CD4-positive, alpha-beta T cell (primary cell): ENCODE results near the gene REEP6. TPM values are rescaled to one million over a fixed set of nuclear protein-coding genes. Genes with fewer than 3 reads are reported as not detected.

Experiments
- ATAC-seq: fragments of 200-7000 bp; cut with Tn5 transposase; one replicate; pipeline ENCODE4 v1.10.0; 2022; ENCODE audit warnings: mild to moderate bottlenecking; ENCODE audit not compliant: poor library complexity
- CTCF ChIA-PET: fragments of 350-600 bp; sonication (Branson Sonifier 250); formaldehyde crosslinking; loops from one replicate; lab custom pipeline; 2021; ENCODE audit warnings: antibody characterized with exemption, inconsistent platforms; lab: Charles Lee
- POLR2A ChIA-PET: fragments of 350-600 bp; sonication (Branson Sonifier 250); formaldehyde crosslinking; loops from one replicate; lab custom pipeline; 2021; ENCODE audit warnings: antibody characterized with exemption, inconsistent platforms; lab: Charles Lee
- DNase-seq, 14 experiments: peaks; one replicate each; pipeline ENCODE4 v3.0.0-alpha.2; 2013 to 2020; ENCODE audit warnings: mixed read lengths in 2 of 14
- H3K27ac ChIP-seq, 2 donors: one replicate each; pipeline versions ENCODE4 v1.5.1 to v1.7.0; 2013; ENCODE audit warnings: low read length in 2 of 2, low read depth in 1 of 2, mild to moderate bottlenecking in 1 of 2
- H3K27me3 ChIP-seq, 2 experiments: 1 replicate in 1 of 2; 2 replicates in 1 of 2; pipeline versions ENCODE4 v1.6.1 to v1.7.0; 2013; ENCODE audit warnings: low read length in 2 of 2, control low read depth in 1 of 2, mild to moderate bottlenecking in 1 of 2, moderate library complexity in 1 of 2; ENCODE audit not compliant: insufficient read depth in 2 of 2, control insufficient read depth in 1 of 2
- H3K36me3 ChIP-seq: one replicate; pipeline ENCODE4 v1.6.1; 2013; ENCODE audit warnings: low read length, control low read depth; ENCODE audit not compliant: insufficient read depth
- H3K4me1 ChIP-seq: one replicate; pipeline ENCODE4 v1.6.1; 2013; ENCODE audit warnings: low read length, control low read depth; ENCODE audit not compliant: insufficient read depth
- H3K4me3 ChIP-seq: one replicate; pipeline ENCODE4 v1.5.1; 2013; ENCODE audit warnings: mild to moderate bottlenecking, low read length, moderate library complexity
- H3K9me3 ChIP-seq, 2 experiments: 1 replicate in 1 of 2; 2 replicates in 1 of 2; pipeline versions ENCODE4 v1.6.1 to v1.7.0; 2013; ENCODE audit warnings: low read length in 2 of 2, mild to moderate bottlenecking in 2 of 2, control low read depth in 1 of 2, moderate library complexity in 1 of 2; ENCODE audit not compliant: control insufficient read depth in 1 of 2, insufficient read depth in 1 of 2
- H3K27ac Mint-ChIP-seq: one replicate; pipeline ENCODE4 v1.8.0; 2020; ENCODE audit warnings: mixed read lengths
- H3K27me3 Mint-ChIP-seq: one replicate; pipeline ENCODE4 v1.8.0; 2021; ENCODE audit warnings: mixed read lengths
- H3K36me3 Mint-ChIP-seq: one replicate; pipeline ENCODE4 v1.8.0; 2021; ENCODE audit warnings: low read depth, mixed read lengths
- H3K4me1 Mint-ChIP-seq: one replicate; pipeline ENCODE4 v1.8.0; 2021; ENCODE audit warnings: low read depth, mixed read lengths
- H3K4me3 Mint-ChIP-seq: one replicate; pipeline ENCODE4 v1.8.0; 2020; ENCODE audit warnings: mild to moderate bottlenecking, mixed read lengths
- H3K9me3 Mint-ChIP-seq: one replicate; pipeline ENCODE4 v1.8.0; 2020; ENCODE audit warnings: mixed read lengths
- CTCF ChIP-seq: fragments of 200-600 bp; IDR thresholded peaks from one replicate; pipeline ENCODE4 v1.8.0; 2022; ENCODE audit warnings: antibody characterized with exemption, mild to moderate bottlenecking
- intact Hi-C, 2 experiments: fragments of 100-400 bp; cut with DNase I in 1 of 2; cut with micrococcal nuclease in 1 of 2; formaldehyde crosslinking; loops; one replicate each; pipeline versions ENCODE4 v1.15.1 to v1.9.0; 2023 to 2025; cut with DNase I, micrococcal nuclease
- total RNA-seq, 174 experiments: library from RNA in 2 of 174; stranded (reverse) in 2 of 174; gene quantifications; one replicate each; pipeline ENCODE4 v1.2.3 and lab custom pipeline; 2021 to 2026

REEP6 gene
- total RNA-seq, 2 experiments from 2014 or later = 2.2 to 2.8 TPM

GRCh38 chr19:1525343-1525742, 34.4 kb downstream of the REEP6 start:
- H3K27me3 Mint-ChIP-seq = peaks cover 47% of the 10 kb centered on the region
- POLR2A ChIA-PET = no interaction called here

GRCh38 chr19:1526066-1526778, 35.2 kb downstream of the REEP6 start:
- H3K36me3 Mint-ChIP-seq = no peaks in the 10 kb centered on the region
- CTCF ChIA-PET = no interaction called here
- no peak overlapping the region for H3K4me3 Mint-ChIP-seq
- no peak overlapping the region for H3K4me3 ChIP-seq
- no peak for ATAC-seq
- no peak for DNase-seq
- H3K9me3 Mint-ChIP-seq = no peaks in the 10 kb centered on the region
- H3K4me1 Mint-ChIP-seq = peaks cover 8% of the 10 kb centered on the region
- peaks cover 49% of the 10 kb centered on the region for H3K27me3 Mint-ChIP-seq
- no peak for TF ChIP-seq CTCF
- no peak overlapping the region for H3K27ac Mint-ChIP-seq
- POLR2A ChIA-PET = no interaction called here
- peaks cover 0 to 29% of the 10 kb centered on the region in 2 experiments for H3K9me3 ChIP-seq
- no peak overlapping the region for H3K27ac ChIP-seq
- intact Hi-C loops = no loop called here
- no peaks in the 10 kb centered on the region for H3K4me1 ChIP-seq
- H3K27me3 ChIP-seq = peaks cover 33 to 36% of the 10 kb centered on the region in 2 experiments
- no peaks in the 10 kb centered on the region for H3K36me3 ChIP-seq

More at GRCh38 chr19:1525343-1525742, 34.4 kb downstream of the REEP6 start:
- TF ChIP-seq CTCF = no peak
- Histone ChIP-seq H3K27ac (no peak overlapping the region), H3K9me3 (peaks cover 0 to 29% of the 10 kb centered on the region in 2 experiments), H3K36me3 (no peaks in the 10 kb centered on the region), H3K27me3 (peaks cover 33 to 36% of the 10 kb centered on the region in 2 experiments), H3K4me1 (no peaks in the 10 kb centered on the region), H3K4me3 (no peak overlapping the region)
- Mint-ChIP-seq H3K9me3 (no peaks in the 10 kb centered on the region), H3K36me3 (no peaks in the 10 kb centered on the region), H3K4me1 (peaks cover 8% of the 10 kb centered on the region), H3K4me3 (no peak overlapping the region), H3K27ac (no peak overlapping the region)
- intact Hi-C loops = no loop called here
- CTCF ChIA-PET = no interaction called here
- no peak for DNase-seq
- ATAC-seq = no peak

- Mint-ChIP-seq H3K4me3 (no peak overlapping the region), H3K36me3 (no peaks in the 10 kb centered on the region), H3K27me3 (peaks cover 54% of the 10 kb centered on the region), H3K9me3 (no peaks in the 10 kb centered on the region), H3K27ac (no peak overlapping the region), H3K4me1 (peaks cover 8% of the 10 kb centered on the region)
- no peak for TF ChIP-seq CTCF
- H3K4me1 ChIP-seq = no peaks in the 10 kb centered on the region
- no peak for DNase-seq
- peaks cover 36 to 41% of the 10 kb centered on the region in 2 experiments for H3K27me3 ChIP-seq
- H3K9me3 ChIP-seq = peaks cover 0 to 29% of the 10 kb centered on the region in 2 experiments
- no peak overlapping the region for H3K27ac ChIP-seq
- POLR2A ChIA-PET = no interaction called here
- H3K36me3 ChIP-seq = no peaks in the 10 kb centered on the region
- CTCF ChIA-PET = no interaction called here
- no peak for ATAC-seq
- H3K4me3 ChIP-seq = no peak overlapping the region
- intact Hi-C loops = no loop called here
These were observed 36.1 kb downstream of the REEP6 start for GRCh38 chr19:1526979-1527649.
